ENCODE results near the gene LTBP4.
A peak's percentile ranks its signal among the peaks of the same experiment; 100 is the strongest.
"Not testable (repeated sequence)": the region's sequence is repeated elsewhere in the genome, so short reads cannot be mapped to it uniquely, and the experiment has no call there.

LTBP4 gene

DNA sequence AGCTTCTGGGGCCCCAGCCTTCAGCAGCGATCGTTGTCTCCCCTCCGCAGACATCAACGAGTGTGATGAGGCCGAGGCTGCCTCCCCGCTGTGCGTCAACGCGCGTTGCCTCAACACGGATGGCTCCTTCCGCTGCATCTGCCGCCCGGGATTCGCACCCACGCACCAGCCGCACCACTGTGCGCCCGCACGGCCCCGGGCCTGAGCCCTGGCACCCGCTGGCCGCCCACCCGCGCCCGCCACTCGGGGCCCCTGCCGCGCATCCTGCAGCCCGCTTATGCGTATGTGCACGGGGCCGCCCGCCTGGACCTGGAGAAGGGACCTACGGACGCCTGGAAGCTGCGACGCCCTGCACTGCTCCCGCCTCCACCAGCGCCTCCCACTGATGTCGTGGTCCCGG is 28.2 kb downstream of the LTBP4 start:
- DNase-seq (ENCODE audit: low read depth) = no peak

DNA sequence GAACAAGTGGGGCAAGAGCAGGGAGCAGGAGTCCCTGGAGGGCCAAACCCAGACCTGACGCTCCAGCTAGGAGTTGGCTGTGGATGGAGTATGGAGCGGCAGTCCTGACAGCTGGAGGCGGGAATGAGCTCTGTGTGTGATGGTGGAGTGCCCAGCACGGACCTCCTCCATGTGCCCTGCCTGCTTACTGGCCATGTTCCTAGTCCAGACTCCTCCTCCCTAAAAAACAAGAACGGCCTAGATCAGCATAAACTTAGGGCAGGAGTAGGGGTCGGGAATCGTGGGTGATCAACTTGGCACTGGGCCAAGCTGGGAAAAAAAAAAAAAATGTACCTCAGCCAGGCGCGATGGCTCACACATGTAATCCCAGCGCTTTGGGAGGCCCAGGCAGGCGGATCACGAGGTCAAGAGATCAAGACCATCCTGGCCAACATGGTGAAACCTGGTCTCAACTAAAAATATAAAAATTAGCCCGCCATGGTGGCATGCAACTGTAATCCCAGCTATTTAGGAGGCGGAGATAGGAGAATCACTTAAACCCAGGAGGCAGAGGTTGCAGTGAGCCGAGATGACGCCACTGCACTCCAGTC is 29.5 kb downstream of the LTBP4 start:
- no peak for DNase-seq (ENCODE audit: low read depth)

DNA sequence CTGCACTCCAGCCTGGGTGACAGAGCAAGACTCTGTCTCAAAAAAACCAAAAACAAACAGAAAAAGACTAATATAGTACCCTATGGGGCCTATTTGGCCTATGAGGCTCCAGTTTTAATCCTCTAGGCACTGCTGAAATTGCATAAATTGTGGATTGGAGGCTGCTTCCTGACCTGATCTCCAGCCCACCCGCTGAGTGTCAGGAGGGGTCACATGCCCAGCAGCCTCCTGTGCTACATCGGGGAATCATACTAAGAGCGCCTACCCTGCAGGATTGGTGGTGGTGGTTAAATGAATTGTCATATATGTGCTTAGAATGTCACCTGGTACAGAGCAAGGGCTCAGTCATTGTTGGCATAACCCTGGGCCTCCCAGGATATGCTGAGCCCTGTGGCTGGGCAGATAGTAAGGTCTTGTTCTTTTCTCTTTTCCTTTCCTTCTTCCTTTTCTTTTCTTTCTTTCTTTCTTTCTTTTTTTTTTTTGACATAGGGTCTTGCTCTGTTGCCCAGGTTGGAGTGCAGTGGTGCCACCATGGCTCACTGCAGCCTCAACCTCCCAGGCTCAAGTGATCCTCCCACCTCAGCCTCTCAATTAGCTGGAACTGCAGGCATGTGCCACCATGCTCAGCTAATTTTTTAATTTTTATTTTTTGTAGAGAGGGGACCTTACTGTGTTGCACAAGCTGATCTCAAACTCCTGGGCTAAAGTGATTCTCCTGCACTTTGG is 31.3 kb downstream of the LTBP4 start:
- no peak for DNase-seq (ENCODE audit: low read depth)

DNA sequence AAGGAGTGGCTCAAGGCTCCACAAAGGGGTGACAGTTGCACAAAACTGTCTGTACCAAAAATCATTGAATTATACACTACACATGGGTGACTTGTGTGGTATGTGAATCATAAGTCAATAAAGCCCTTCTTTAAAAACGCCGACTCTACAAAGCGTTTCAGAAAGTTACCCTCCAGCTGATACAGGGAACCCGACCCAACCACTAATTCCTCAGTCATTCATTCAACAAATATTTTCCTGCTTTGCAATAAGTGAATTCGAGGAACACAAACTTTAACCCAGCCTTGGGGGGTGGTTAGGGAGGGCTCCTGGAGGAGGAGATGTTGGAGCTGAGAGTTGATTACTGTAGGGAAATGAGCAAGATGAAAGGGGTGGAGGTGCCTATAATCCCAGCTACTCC is 32.0 kb downstream of the LTBP4 start:
- DNase-seq (ENCODE audit: low read depth) = no peak

DNA sequence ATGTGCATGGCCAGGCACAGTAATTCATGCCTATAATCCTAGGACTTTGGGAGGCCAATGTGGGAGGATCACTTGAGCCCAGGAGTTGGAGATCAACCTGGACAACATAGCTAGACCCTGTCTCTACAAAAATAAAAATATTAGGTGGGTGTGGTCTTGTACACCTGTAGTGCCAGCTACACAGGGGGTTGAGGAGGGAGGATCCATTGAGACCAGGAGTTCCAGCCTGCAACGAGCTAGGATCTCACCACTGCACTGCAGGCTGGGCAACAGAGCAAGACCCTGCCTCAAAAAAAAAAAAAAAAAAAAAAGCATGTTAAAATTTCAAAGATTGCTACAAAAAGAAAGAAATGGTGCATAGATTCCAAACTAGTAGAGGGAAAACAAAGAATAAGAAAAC is 37.2 kb downstream of the LTBP4 start:
- DNase-seq (ENCODE audit: low read depth) = no peak

DNA sequence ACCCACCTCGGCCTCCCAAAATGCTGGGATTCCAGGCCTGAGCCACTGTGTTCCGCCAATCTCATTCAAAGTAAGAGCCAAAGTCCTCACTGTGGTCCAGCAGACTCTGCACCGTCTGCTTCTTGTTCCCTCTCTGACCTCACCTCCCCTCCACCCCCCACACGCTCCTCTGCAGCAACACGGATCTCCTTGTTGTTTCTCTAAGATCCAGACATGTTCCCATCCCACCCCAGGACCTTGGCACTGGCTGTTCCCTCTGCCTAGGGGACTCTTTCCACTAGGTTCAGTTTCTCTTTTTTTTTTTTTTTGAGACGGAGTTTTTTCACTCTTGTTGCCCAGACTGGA is 38.4 kb downstream of the LTBP4 start:
- no peak for DNase-seq (ENCODE audit: low read depth)

DNA sequence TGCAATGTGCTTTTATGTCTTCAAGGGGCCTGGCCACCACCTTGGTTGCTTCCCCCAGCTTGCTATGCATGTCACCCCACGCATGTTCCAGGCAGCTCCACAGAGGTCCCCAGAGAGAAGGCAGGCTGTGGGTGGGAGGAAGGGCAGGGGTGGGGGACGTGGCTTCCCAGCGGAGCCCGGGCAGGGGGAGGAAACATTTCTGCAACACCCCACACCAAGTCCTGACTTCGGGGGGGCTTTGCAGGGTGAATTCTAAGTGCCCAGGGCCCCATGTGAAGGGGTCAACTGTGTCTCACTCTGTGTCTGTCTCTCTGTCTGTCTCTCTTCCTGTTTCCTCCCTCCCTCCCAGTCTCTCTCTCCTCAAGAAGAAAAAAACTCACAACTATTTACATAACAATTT is 39.6 kb downstream of the LTBP4 start:
- DNase-seq (ENCODE audit: low read depth) = no peak

DNA sequence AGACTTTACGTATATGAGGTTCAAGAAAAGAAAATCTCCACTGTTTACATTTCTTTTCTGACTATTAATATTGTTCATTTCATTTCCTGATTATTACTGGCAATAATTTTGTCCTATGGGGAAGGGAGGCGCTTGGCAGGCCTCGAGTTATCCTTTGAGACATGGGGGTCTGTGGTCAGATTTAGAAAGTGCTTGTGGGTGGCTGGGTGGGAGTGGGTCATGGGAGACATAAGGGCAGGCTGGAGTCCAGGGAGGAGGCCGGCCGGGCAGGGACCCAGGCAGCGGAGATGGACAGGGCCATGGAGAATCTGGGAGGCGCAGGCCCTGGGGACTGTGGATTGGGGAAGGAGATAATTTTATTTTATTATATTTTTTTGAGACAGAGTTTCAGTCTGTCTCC is 40.1 kb downstream of the LTBP4 start:
- DNase-seq (ENCODE audit: low read depth) = no peak

DNA sequence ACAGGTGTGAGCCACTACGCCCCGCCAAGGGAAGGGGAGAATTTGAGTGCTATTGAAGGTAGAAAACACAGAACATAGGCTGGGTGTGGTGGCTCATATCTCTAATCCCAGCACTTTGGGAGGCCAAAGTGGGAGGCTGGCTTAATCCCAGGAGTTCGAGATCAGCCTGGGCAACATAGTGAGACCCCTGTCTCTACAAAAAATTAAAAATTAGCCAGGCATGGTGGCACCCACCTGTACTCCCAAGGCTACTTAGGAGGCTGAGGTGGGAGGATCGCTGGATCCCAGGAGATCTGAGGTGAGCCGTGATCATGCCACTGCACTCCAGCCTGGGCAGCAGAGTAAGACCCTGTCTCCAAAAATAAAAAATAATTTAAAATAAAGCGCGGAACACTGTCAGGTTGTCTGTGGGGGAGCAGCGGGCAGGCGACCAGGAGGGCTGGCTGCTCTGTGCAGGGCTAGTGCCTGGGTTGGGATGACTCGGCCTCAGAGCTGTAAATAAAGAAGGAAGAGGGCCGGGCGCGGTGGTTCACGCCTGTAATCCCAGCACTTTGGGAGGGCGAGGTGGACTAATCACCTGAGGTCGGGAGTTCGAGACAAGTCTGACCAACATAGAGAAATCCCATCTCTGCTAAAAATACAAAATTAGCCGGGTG is 41.0 kb downstream of the LTBP4 start:
- no peak for DNase-seq (ENCODE audit: low read depth)

DNA sequence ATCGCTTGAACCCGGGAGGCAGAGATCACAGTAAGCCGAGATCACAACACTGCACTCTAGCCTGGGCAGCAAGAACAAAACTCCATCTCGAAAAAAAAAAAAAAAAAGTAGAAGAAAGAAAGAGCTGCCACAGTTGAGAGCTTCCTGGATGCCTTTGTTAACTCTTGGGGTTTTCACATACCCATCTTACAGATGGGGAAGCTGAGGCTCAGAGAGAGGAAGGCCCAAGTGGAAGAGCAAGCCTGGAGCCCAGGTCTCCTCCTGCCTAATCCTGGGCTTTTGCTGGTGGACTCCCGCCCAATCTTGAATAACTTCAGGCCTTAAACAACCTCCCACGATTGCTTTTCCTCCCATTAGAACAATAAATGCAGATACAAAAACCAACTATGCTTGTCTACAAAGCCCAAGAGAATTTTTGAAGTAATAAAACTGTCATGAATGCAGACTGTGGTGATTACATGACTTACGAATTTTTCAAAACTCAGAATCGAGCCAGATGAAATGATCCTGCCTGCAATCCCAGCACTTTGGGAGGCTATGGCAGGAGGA is 41.7 kb downstream of the LTBP4 start:
- no peak for DNase-seq (ENCODE audit: low read depth)

DNA sequence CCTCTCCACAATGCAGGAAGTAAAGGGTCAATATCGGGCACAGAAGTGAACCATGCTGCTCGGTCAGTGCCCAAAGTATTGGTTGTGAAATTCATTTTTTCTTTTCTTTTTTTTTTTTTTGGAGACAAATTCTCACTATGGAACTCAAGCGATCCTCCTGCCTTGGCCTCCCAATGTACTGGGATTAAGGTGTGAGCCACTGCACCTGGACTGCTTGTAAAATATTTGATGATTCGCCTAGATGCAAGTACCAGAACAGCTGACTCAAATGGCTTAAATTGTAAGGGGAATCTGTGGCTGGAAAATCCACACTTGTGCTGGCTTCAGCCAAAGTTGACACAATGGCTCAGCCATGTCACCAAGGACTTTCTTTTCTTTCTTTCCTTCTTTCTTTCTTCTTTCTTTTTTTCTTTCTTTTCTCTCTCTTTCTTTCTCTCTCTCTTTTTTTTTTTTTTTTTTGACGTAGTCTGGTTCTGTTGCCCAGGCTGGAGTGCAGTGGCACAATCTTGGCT is 45.6 kb downstream of the LTBP4 start:
- DNase-seq (ENCODE audit: low read depth) = no peak

DNA sequence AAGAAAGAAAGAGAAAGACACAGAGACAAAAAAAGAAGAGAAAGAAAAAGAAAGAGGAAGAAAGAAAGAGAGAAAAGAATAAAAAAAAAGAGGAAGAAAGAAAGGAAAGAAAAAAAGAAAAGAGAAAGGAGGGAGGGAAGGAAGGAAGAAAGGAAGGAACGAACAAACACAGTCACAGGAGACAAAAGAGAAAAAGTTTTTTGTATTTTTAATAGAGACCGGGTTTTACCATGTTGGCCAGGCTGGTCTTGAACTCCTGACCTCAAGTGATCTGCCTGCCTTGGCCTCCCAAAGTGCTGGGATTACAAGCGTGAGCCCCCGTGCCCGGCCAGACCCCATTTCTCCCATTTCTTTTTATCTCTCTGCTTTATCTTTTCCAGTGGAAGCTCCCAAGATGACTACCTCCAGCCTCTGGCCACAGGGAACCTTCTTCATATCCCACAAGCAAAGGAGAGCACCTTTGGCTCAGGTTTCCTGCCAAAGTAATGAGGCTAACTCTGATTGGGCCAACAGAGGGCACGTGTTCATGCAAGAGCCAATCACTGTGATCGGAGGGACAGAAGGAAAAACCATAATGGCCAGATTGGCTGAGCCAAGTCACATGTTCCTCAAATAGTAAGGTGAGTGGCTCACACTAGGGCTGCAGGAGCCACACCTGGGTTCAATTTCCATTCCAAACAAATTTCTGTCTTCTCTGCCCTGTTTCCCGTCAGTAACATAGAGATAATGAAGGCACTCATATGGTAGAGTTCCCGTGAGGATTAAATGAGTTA is 48.9 kb downstream of the LTBP4 start:
- DNase-seq (ENCODE audit: low read depth) = not testable (repeated sequence)

DNA sequence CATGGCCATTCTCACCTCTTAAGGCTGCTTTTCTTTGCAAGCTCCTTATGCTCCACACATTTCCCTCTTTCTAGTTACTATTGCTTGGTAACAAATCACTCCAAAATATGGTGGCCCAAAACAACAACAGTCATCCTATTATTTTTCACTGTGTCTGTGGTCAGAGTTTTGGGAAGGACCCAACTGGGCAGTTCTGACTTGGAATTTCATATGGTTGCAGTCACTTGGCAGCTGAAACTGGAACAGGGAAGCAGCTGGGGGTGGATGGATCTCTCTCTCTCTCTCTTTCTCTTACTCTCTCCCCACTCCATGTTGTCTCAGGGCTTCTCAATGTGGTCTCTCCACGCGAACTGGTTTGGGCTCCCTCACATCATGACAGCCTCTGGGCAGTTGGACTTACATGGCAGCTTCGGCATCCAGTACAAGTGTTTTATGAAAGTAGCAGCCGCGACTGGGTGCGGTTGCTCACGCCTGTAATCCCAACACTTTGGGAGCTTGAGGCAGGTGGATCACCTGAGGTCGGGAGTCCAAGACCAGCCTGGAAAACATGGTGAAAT is 49.7 kb downstream of the LTBP4 start:
- no peak for DNase-seq (ENCODE audit: low read depth)

DNA sequence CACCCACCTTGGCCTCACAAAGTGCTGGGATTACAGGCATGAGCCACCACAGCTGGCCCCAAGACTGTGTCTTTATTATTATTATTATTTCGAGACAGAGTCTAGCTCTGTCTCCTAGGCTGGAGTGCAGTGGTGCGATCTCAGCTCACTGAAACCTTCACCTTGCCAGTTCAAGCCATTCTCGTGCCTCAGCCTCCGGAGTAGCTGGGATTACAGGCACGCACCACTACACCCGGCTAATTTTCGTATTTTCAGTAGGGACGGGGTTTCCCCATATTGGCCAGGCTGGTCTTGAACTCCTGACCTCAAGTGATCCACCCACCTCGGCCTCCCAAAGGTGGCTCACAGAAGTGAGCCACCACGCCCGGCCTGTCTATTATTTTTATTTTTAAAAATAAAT is 51.1 kb downstream of the LTBP4 start:
- not testable (repeated sequence) for DNase-seq (ENCODE audit: low read depth)

DNA sequence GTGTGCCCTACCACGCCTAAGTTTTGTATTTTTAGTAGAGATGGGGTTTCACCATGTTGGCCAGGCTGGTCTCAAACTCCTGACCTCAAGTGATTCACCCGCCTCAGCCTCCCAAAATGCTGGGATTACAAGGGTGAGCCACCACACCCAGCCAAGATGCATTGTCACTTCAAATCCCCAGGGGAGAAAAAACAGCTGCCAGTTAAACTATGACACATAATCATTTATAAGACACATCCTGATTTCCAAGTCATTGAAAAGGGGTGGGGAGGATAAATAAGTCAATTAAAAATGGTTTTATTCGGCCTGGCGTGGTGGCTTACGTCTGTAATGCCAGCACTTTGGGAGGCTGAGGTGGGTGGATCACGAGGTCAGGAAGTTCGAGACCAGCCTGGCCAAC is 54.5 kb downstream of the LTBP4 start:
- DNase-seq (ENCODE audit: low read depth) = not testable (repeated sequence)

DNA sequence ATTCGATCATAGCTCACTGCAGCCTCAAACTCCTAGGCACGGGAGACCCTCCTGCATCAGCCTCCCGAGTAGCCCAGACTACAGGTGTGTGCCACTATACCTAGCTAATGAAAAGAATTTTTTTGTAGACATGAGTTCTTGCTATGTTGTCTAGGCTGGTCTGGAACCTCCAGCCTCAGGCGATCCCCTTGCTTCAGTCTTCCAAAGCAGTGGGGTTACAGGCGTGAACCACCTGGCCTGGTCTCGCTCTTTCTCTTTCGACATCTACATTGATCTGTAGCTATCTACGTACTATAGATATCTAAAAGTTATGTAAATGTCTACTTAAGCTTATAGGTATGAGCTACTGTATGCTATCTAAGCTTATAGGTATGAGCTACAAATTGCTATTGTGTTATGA is 56.9 kb downstream of the LTBP4 start:
- no peak for DNase-seq (ENCODE audit: low read depth)

DNA sequence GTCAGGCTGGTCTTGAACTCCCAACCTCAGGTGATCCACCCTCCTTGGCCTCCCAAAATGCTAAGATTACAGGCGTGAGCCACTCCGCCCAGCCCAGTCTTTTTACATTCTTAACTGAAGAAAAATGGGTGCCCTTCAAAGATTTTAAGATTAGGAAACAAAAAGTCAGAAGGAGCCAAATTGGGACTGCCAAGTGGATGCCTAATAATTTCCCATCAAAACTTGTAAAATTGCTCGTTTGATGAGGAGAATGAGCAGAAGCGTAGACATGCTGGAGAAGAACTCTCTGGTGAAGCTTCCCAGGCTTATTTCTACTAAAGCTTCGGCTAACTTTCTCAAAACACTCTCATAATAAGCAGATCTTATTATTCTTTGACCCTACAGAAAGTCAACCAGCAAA is 57.9 kb downstream of the LTBP4 start:
- DNase-seq (ENCODE audit: low read depth) = no peak

DNA sequence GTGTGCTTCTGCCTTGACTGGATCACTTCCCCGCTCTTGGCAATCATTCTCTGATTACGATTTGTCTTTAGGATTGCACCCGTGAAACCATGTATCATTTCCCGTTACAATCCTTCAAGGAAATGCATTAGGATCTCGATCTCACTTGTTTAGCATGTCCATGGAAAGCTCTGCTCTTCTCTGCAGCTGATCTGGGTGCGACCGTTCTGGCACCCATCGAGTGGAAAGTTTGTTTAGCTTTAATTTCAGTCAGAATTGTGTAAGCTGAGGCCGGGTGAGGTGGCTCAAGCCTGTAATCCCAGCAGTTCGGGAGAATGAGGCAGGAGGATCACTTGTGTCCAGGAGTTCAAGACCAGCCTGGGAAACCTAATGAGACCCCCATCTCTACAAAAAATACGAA is 58.4 kb downstream of the LTBP4 start:
- DNase-seq (ENCODE audit: low read depth) = no peak

DNA sequence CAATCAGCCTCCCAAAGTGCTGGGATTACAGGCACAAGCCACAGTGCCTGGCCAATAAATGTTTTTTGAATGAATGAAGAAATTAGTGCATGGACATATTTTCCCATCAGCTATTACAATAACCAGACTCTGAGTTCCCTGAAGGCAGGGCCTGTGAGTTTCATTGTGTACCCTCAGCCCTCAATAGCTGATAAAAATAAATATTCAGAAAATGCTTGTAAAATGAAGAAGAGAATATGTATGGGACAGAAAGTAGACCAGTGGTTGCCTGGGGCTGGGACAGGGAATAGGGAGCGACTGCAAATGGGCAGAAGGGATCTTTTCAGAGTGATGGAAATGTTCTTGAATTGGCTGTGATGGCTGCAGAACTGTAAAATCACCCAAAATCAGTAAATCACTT is 60.4 kb downstream of the LTBP4 start:
- no peak for DNase-seq (ENCODE audit: low read depth)

DNA sequence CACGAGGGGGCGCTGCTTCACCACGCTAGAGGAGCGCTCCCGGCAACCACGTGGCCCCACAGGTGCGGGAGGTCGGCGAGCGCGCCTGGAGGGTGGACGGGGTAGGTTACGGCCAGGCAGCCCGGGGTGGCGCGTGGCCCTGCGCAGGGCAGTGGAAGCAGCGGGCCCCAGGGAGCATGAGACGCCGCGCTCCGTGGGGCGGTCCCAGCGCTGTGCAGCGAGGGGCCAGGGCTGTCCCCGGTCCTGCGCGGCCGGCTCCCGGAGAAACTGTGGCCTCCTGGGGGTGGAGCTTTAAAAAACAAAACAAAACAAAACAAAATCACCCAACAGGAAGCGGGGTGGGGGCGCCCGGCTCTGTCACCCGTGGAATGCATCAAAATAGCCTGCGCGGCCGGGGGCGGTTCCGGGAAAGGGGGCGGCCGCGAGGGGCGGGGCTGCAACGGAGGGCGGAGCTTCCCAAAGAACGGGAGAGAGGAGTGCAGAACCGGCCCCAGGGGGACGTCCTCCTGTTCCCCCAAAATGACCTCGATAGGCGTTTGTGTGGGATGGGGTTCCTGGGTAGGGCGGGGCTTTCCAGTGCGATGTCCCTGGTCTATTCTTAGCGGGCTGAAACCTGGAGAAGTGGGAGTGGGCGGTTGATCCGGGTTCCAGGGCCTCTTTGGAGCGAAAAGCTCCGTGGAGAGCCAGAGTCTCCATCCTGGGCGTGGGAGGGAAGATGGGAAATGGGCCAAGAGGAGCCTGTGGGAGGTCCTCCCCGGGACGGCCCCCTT is 61.9 kb downstream of the LTBP4 start:
- peak; percentile 85 for DNase-seq (ENCODE audit: low read depth)
